ENCODE results near the gene PAF1.

DNA sequence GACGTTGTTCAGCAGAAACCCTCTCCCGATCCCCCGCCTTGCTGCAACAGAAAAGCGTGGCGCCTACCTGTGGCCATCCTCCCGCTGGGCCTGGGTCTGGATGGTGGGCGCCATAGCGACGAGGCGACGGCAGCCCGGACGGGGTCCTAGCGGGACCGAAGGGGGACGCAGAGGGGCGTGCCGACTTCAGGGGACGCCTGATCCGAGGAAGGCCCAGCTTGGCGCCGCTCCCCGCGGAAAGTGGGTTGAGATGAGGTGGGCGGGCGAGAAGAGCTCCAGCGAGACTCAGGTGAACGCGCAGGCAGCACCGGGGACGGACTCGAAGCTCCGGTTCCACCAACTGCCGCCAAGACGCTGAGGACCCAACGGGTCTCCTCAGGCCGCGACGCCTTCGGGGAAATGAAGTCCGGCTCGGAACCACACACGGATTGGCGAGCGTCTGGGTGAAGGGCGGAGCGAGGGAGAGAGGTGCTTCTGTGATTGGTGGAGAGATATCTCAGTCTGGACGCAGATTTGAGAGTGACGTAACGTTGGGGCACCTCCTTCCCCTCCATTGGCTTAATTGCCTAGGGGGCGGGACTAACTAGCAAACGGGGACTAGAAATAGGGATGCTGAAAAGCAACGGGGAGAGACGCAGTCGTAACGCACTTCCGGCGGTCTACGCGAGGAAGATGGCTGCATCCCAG, at the start of gene PAF1, which contains the start of gene MED29:
- TF ChIP-seq, protein P1, sequence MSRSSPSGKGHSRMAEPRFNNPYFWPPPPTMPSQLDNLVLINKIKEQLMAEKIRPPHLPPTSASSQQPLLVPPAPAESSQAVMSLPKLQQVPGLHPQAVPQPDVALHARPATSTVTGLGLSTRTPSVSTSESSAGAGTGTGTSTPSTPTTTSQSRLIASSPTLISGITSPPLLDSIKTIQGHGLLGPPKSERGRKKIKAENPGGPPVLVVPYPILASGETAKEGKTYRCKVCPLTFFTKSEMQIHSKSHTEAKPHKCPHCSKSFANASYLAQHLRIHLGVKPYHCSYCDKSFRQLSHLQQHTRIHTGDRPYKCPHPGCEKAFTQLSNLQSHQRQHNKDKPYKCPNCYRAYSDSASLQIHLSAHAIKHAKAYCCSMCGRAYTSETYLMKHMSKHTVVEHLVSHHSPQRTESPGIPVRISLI (CRISPR knock-in tag; IDR thresholded peaks at IDR 0.05; ENCODE audit: borderline replicate concordance): no peak
- peak; percentile 70; the same call in 1 of the 2 replicates for TF ChIP-seq ZNF350 (CRISPR knock-in tag; IDR thresholded peaks at IDR 0.05; ENCODE audit: borderline replicate concordance, low read depth)
- TF ChIP-seq, protein P2, sequence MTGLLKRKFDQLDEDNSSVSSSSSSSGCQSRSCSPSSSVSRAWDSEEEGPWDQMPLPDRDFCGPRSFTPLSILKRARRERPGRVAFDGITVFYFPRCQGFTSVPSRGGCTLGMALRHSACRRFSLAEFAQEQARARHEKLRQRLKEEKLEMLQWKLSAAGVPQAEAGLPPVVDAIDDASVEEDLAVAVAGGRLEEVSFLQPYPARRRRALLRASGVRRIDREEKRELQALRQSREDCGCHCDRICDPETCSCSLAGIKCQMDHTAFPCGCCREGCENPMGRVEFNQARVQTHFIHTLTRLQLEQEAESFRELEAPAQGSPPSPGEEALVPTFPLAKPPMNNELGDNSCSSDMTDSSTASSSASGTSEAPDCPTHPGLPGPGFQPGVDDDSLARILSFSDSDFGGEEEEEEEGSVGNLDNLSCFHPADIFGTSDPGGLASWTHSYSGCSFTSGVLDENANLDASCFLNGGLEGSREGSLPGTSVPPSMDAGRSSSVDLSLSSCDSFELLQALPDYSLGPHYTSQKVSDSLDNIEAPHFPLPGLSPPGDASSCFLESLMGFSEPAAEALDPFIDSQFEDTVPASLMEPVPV (CRISPR knock-in tag; IDR thresholded peaks at IDR 0.05): peak; percentile 36; the same call in 1 of the 2 replicates
- TF ChIP-seq GABPA (IDR thresholded peaks at IDR 0.05; ENCODE audit: low read depth, low read length): peak; percentile 68
- TF ChIP-seq GABPA (CRISPR knock-in tag; IDR thresholded peaks at IDR 0.05; ENCODE audit: low read depth): peak; percentile 94
- TF ChIP-seq JARID2 (CRISPR knock-in tag; IDR thresholded peaks at IDR 0.05; ENCODE audit: insufficient replicate concordance): no peak
- TF ChIP-seq ZKSCAN8 (CRISPR knock-in tag; IDR thresholded peaks at IDR 0.05; ENCODE audit: borderline replicate concordance): no peak
- TF ChIP-seq, protein P3, sequence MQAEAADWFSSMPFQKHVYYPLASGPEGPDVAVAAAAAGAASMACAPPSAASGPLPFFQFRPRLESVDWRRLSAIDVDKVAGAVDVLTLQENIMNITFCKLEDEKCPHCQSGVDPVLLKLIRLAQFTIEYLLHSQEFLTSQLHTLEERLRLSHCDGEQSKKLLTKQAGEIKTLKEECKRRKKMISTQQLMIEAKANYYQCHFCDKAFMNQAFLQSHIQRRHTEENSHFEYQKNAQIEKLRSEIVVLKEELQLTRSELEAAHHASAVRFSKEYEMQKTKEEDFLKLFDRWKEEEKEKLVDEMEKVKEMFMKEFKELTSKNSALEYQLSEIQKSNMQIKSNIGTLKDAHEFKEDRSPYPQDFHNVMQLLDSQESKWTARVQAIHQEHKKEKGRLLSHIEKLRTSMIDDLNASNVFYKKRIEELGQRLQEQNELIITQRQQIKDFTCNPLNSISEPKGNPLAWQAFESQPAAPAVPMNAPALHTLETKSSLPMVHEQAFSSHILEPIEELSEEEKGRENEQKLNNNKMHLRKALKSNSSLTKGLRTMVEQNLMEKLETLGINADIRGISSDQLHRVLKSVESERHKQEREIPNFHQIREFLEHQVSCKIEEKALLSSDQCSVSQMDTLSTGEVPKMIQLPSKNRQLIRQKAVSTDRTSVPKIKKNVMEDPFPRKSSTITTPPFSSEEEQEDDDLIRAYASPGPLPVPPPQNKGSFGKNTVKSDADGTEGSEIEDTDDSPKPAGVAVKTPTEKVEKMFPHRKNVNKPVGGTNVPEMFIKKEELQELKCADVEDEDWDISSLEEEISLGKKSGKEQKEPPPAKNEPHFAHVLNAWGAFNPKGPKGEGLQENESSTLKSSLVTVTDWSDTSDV (CRISPR knock-in tag; IDR thresholded peaks at IDR 0.05): no peak

Measured in HepG2 (cell line).